Stimulated activated CD4-positive, alpha-beta T cell treated with anti-CD3 and anti-CD28 coated beads, Interleukin-1b, Interleukin-23, amount 100 ng/mL, for 1 hour (primary cell): ENCODE results near the gene SET.
"Not testable (repeated sequence)": the region's sequence is repeated elsewhere in the genome, so short reads cannot be mapped to it uniquely, and the experiment has no call there.

Source experiments
- DNase-seq, 2 donors: peaks; one replicate each; pipeline ENCODE4 v3.0.0-alpha.2; 2020; ENCODE audit warnings: low read depth in 2 of 2

Gene SET, protein sequence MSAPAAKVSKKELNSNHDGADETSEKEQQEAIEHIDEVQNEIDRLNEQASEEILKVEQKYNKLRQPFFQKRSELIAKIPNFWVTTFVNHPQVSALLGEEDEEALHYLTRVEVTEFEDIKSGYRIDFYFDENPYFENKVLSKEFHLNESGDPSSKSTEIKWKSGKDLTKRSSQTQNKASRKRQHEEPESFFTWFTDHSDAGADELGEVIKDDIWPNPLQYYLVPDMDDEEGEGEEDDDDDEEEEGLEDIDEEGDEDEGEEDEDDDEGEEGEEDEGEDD

DNA sequence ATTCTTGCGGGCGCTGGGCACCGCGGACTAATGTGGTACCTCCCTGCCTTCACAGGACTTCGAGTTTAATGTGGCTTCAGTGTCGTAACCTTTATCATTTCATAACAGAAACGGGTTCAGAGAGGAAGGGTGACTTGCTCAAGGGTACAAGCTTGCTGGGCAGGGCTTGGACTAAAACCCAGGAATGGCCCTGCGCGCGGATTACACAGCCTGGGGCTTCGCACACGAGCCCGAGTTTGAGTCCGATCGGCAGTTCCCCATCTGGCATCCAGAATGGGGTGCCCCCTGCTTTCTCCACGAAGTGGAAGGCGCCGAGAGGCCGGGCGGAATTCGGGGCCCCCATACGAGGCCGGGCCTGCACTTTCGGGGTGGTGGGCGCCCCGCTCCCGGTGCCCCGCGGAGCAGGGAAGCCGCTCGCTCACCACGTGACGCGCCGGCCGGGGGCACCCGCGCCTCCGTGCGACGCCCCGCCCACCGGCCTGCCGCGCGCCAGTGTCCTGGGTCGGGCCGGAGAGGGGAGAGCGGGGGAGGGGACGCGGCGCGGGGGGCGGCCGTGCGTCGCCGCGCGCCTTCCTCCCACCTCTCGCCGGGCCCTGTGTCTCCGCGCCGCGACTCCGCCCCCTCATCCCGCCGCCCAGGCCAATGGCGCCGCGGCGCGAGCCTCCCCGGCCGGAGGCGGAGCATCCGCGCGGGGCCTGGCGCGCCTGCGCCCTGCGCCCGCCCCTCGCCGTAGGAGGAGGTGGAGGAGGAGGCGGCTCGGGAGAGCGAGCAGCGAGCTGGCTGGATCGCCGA lies at the start of gene SET:
TSS of gene SET (plus strand) at position 722 of the 792 bp plus-strand sequence. CDS start 361 bp downstream, outside the sequence.
- DNase-seq = peak; percentile 83 to 87

DNA sequence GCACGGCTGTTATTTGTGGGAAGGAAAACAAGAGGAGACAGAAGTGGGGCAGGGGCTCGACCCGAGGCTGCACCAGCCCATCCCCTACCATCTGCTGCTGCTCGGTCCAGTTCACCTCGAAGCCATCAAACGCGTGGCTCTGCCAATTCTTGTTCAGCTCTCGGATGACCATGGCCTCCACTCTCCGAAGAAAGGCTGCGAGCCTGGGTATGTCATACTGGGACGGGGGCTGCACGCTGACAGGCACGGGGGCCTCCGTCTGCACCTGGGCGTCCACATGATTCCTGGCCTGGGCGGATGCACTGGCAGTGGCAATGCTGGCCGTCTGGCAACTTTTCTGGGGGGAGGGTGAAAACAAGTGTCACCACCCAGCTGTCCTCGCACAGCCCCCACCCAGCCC lies 48.4 kb upstream of the SET start:
- no peak for DNase-seq

DNA sequence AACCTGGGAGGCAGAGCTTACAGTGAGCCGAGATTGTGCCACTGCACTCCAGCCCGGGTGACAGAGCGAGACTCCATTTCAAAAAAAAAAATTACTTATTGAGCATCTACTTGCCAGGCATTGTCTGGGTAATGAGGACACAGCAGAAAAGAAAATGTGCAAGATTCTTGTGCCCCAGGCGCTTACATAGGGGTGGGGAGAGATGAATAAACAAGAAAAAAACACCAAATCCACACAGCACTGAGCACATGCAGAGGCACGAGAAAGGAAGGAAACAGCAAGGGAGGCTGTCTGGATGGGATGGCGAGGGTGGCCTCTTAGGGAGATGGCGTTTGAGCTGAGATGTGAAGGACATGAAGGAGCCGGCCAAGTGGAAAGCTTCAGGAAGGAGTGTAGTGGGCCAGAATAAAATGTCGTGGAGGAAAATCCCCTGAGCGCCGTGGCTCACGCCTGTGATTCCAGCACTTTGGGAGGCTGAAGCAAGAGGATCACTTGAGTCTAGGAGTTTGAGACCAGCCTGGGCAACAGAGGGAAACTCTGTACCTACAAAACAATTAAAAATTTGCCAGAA lies 46.3 kb upstream of the SET start:
- DNase-seq = no peak

DNA sequence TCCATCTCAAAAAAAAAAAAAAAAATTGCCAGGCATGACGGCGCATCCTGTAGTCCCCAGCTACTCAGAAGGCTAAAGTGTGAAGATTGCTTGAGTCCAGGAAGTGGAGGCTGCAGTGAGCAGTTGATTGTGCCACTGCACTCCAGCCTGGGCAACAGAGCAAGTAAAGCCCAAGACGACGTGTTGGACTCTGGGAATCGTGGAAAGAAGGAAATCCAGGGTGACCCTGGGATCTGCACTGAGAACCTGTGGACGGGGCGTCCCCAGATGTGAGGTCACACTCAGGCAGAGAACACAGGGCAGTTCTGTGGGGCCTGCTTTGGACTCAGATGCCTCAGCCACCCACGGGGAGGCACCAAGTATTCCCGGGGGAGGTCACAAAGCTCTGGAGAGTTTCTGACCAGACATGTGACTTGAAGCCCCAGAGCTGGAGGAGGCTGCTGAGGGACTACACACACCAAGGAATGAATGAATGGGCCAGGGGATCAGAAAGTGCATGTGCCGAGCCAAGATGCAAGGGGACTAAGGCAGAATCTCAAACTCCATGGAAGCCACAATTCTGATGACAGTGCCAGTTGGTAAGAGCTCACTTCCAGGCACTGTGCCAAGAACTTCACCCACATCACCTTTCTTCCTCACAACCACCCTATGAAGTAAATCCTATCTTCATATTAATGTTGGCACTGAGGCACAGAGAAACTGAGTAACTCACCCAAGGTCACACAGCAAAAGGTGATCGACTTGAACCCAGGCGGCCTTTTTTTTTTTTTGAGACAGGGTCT lies 45.3 kb upstream of the SET start:
- DNase-seq = no peak

DNA sequence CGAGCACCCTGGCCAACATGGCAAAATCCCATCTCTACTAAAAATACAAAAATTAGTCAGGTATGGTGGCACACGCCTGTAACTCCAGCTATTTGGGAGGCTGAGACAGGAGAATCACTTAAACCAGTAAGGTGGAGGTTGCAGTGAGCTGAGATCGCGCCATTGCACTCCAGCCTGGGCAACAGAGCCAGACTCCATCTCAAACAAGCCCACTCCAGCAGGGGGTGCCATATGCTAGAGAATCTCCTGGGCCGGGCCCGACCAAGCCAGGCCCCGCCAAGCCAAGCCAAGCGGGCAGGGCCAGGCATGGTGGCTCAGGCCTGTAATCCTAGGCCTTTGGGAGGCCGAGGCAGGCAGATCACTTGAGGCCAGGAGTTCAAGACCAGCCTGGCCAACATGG lies 40.8 kb upstream of the SET start:
- peak; percentile 34 to 53 for DNase-seq

DNA sequence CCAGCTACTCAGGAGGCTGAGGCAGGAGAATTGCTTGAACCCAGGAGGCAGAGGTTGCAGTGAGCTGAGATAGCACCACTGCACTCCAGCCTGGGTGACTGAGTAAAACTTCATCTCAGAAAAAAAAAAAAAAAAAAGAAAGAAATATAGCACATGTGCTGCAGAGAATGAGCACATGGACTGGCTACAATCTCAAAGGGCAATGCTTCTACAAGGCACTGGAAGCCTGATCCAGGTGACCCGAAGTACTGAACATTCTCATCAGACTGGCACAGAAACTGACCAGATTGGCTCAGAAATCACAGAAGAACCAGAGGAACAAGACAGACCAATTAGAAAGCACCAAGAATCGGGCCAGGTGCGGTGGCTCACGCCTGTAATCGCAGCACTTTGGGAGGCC lies 37.2 kb upstream of the SET start:
- no peak for DNase-seq

DNA sequence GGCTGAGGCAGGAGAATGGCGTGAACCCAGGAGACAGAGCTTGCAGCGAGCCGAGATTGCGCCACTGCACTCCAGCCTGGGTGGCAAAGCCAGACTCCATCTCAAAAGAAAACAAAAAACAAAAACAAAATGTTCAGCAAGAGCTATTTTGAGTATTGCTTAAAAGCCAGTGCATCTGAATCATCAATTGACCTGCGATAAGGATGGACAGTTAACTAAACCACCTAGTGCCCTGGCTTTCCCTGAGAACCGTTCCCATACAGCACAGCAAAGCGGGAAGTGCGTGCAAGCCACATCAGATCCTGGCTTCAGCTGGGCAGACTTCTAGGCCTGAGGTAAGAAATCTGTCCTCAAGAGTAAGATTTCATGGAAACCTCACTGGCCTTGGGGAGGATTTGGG lies 35.1 kb upstream of the SET start:
- DNase-seq = no peak

DNA sequence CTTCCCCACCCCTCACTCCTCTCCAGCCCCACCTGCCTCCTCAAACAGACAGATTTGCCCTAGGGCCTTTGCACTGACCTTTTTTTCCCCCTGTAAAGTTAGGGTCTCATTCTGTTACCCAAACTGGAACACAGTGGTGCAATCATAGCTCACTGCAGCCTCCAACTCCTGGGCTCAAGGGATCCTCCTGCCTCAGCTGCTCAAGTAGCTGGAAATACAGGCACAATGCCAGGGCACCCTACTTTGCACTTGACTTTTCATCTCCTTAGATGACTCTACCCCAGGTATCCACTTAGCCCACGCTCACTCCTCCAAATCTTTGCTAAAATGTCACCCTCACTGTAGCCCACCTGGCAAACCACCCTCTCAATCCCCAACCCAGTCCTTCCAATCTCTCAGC lies 34.5 kb upstream of the SET start:
- no peak for DNase-seq

DNA sequence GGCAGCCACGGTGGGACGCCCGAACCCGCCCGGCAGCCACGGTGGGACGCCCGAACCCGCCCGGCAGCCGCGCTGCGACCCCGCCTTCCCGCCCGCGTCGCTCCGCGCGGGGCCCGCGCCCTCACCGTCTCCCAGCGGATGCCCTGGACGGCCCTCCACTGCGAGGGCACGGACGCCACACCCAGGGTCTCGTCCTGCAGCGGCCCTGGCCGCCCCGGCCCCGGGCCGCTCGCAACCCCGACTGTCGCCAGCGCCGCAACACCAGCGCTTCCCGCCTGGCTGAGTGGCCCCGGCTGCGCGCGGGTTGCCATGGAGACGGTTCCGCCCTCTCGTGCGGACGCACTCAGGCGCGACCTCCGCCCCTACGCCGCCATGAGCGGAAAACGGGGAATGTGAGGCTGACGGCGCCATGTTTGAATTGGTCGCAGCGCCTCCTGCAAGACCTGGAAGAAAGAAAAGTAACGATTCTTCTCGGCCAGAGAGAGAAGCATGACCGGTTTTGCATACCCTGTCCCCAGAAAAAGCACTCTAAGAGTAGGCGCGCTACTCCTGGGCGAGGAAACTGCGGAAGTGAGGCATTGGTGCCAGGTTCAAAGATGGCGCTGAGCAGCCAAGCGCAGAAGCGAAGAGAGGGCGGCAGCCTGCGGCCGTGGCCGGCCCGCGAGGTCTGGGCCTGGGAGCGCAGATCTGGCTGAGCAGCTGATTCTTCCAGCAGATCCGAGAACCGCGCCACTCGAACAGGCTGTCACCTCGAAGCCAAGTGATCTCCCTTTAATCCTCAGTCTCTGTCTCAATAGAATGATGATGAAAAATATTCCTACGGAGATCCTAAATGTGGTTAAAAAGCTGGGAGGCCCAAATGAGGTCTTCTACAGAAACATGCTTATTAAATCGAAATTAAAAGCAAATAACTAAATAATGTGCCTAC lies 32.3 kb upstream of the SET start, which contains the start of gene DYNC2I2:
TSS of gene DYNC2I2 (minus strand) at position 432 of the 928 bp plus-strand sequence. CDS start at position 311, 121 bp downstream.
- DNase-seq = peak; percentile 92 to 93

DNA sequence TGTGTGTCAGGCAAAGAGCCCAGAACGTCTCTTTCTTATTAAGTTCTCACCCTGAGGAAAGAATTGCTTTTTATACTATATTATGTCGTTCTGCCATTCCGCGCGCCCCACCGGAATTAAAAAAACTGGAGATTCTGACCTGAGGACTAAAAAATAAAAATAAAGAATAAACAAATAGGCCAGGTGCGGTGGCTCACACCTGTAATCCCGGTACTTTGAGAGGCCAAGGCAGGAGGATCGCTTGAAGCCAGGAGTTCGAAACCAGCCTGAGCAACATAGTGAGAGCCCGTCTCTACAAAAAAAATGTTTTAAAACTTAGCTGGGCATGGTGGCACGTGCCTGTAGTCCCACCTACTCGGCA lies 31.7 kb upstream of the SET start:
- DNase-seq = no peak

DNA sequence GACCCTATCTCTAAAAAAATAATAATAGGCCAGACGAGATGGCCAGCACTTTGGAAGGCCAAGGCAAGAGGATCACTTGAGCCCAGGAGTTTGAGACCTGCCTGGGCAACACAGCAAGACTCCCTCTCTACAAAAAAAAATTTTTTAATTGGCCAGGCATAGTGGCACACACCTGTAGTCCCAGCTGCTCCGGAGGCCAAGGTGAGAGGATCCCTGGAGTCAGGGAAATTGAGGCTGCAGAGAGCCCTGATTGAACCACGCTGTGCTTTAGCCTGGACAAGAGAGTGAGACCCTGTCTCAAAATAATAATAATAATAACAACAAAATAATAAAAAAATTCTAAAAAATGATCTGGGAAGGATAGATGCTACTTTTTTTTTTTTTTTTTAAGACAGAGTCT lies 31.2 kb upstream of the SET start:
- DNase-seq = no peak

DNA sequence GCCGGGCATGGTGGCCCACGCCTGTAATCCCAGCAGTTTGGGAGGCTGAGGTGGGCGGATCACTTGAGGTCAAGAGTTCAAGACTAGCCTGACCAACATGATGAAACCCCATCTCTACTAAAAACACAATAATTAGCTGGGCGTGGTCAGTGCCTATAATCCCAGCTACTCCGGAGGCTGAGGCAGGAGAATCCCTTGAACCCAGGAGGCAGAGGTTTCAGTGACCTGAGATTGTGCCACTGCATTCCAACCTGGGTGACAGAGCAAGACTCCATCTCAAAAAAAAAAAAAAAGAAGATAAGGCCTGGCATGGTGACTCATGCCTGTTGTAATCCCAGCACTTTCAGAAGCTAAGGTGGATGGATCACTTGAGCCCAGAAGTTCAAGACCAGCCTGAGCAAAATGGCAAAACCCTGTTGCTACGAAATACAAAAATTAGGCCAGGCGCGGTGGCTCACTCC lies 22.5 kb upstream of the SET start:
- DNase-seq = not testable (repeated sequence)

DNA sequence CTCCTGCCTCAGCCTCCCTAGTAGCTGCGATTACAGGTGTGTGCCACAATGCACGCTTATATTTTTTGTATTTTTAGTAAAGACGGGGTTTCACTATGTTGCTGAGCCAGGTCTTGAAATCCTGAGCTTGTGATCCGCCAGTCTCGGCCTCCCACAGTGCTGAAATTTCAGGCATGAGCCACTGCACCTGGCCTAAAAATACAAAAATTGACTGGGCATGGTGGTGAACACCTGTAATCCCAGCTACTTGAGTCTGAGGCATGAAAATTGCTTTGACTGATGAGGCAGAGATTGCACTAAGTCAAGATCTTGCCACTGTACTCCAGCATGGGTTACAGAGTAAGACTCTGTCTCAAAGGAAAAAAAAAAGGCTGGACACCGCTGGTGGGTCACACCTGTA lies 19.2 kb upstream of the SET start:
- no peak for DNase-seq

DNA sequence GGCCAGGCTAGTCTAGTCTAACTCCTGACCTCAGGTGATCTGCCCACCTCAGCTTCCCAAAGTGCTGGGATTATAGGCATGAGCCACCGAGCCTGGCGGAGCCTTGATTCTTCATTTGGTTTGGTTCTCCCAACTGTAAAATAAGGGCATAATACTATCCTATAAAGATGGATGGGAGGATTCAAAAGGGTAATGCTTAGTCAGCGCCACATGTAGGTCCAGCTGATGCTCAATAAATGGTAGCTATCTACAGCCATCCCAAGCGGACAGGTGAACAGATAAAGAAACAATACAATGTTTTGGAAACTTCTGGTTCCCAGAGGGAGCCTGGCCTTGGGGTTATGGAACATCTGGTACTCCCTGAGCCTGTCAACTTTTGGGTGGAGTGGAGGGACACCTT lies 13.6 kb upstream of the SET start:
- no peak for DNase-seq

DNA sequence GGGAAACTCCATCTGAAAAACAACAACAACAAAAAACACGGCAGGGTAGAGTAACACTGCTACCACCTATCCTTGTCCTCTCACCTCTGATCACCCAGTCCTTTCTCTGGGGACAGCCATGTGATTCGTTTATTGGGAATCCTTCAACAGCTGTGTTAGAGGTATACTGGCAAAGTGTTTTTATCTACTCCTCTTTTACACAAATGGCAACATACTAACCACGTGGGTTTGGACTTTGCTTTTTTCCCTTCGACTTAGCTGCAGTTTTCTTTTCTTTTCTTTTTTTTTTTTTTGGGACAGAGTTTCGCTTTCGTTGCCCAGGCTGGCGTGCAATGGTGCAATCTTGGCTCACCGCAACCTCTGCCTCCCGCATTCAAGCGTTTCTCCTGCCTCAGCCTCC lies 11.2 kb upstream of the SET start:
- DNase-seq = no peak

DNA sequence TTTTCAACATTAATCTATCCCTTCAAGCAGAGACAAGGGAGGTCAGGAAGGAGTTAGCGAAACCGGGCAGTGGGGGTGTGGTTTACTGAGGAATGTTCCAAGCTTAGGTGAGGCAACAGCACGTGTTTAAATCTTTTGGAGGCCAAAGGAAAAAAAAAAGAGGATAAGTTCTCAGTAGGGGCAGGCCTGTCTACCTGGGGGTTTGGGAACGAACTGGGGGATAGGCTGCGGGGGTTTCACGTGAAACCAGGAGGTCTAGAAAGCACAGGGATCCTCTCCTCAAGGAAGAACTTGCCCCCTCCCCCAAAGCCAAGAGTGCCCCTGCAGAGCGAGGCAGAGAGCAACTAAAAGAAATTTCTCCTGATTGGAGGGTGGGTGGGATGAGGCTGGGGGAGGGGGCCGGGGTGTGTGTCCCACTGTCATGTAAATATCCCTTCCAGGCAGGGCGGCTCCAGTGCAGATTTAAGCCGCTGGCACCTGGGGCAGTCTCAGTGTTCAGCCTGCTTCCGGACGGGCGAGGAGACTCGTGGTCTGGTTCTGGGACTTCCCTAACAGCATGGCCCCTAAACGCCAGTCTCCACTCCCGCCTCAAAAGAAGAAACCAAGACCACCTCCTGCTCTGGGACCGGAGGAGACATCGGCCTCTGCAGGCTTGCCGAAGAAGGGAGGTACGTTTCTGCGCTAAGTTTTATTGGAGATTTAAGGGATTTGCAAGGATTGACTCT lies 5.5 kb upstream of the SET start:
- no peak for DNase-seq

DNA sequence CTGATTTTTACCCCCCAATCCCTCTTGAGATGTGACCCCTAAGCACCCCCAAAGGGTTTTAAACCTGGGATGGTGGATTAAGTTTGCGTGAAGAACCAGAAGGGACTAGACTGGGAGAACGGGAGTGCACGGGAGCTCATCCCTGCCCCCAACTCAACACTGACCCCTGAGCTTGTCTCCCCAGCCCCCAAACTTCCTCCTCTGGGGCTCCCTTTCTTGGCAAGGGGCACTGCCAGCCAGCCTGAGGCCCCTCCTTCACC lies 5.0 kb upstream of the SET start:
- no peak for DNase-seq

DNA sequence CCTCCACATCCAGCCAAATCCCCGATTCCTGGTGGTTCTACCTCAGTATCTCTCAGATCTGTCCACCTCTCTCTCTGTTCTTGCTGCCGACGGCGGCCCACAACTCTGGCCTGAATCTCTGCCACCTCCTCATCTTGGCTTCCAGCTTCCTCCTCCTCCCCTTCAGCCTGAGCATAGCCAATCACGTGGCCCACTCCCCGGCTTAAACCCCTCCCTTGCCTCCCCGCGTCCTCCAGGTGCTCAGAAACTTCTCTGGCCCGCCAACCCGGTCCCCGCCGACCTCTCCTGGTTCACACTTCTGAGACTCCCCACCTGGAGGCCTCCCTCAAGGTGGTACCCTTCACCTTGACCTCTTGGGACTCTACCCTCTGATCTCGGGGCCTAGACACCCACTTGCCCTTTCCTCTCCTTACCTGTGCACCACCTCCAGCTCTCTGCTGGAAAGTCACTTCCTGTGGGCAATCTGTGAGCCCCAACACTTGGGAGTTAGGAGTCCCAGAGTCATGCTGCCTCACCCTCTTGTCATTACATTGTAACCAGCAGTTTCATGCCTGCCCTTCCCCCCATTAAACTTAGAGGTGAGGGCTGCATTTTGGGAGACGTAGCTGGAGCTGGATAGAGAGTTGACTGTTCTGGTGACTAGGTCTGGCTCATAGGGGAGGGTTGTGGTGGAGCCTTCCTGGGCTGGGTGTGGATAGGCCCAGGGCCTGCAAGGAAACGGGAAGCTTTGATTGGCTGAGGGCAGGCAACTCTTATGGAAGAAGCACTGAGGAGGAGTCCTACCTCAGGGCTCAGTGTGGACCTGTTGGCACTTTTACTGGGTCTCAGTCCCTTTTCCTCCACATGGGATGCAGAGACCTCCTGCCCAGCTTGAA lies 4.5 kb upstream of the SET start:
- DNase-seq = peak; percentile 43 to 46

DNA sequence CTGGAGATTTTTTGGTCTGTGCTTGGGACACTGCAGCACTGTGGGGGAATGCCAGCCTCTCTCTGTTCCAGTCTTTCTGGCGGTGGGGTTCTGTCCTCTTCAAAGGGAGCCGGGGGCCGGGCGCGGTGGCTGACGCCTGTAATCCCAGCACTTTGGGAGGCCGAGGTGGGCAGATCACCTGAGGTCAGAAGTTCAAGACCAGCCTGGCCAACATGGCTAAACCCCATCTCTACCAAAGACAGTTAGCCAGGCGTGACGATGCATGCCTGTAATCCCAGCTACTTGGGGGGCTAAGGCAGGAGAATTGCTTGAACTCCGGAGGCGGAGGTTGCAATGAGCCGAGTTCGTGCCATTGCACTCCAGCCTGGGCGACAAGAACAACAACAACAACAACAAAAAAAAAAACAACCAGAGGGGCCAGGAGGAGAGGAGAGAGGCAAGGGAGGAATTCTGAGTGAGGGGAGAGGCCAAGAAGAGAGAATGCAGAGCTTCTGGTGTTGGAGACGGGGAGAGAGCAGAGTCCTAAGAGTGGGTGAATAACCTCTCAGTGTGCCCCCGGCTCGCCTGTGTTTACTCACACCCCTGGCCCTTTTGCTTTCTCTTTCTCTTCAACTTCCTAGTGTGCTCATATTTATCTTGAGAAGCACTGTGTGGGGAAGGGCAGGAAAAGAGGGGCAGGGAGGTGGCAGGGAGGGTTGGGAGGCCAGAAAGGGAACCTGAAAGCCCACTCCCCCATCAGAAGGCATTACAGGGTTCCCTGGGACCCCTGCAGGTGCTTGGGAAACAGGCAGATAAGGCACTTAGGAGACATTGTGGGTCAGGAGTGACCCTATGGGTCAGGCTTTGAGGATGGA lies 3.2 kb upstream of the SET start:
- DNase-seq = no peak
